ENCODE data around the gene FHIT.

GRCh38 chr3:60557122-60557521 lies 694.1 kb downstream of the FHIT start:
- TF ChIP-seq TEAD4 (IDR thresholded peaks at IDR 0.05; ENCODE audit: borderline replicate concordance, insufficient read depth), result no peak
- no peak for TF ChIP-seq RXRA (IDR thresholded peaks at IDR 0.05; ENCODE audit: borderline replicate concordance, low read depth)
- no peak for TF ChIP-seq NRF1 (IDR thresholded peaks at IDR 0.05; ENCODE audit: low read depth, low read length)
- no peak for TF ChIP-seq MAX (IDR thresholded peaks at IDR 0.05; ENCODE audit: low read depth)
- no peak for TF ChIP-seq SIN3A (IDR thresholded peaks at IDR 0.05; ENCODE audit: borderline replicate concordance, low read depth, low read length)
- no peak for TF ChIP-seq SMC3 (IDR thresholded peaks at IDR 0.05; ENCODE audit: low read depth, low read length)
- no peak for TF ChIP-seq CTCF (IDR thresholded peaks at IDR 0.05)
- TF ChIP-seq GATA2 (CRISPR knock-in tag; IDR thresholded peaks at IDR 0.05), result no peak
